ENCODE data around the gene RAB31.
"Not testable (repeated sequence)": the region's sequence is repeated elsewhere in the genome, so short reads cannot be mapped to it uniquely, and the experiment has no call there.

Gene RAB31

DNA sequence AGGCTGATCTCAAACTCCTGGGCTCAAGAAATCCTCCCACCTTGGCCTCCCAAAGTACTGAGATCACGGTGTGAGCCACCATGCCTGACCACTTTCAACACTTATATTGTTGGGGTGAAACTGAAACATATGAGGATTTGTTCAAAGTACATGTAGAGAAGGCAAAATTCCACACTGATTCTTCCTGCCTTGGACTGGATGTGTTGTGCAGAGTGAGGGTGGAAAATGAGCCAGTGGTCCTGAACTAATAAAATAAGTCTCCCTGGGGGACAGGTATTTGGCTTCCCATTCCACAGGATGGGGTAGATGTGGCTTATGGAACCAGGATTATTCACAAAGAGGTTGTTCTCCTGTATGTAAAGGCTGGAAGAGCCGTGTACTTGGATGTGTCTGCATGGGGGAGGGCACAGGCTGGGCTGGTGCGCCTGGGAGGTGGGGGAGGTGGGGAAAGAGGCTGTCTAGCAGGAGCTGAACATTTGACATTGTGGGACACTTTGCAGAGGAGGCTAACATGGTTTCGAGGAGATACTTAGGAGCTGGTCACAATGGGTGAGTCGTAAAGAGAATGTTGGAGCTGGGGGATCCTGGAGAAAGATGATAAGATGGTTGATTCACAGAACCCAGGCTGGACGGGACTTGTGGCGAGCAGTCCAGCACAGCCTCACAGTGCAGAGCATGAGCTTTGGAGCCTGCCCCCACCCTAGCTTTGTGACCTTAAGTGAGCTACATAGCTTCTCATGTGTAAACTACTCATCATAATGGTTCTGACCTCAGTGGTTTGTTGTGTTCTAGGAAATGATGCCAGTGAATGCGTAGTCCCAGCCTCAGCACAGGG is 177.3 kb downstream of the RAB31 start, which contains the start of gene TXNDC2:
TSS of gene TXNDC2 (plus strand) at position 804 of the 835 bp plus-strand sequence. CDS start 708 bp downstream, outside the sequence.
- TF ChIP-seq MYC (IDR thresholded peaks at IDR 0.05; ENCODE audit: low read depth, low read length) (no peak), POLR2A (IDR thresholded peaks at IDR 0.05; ENCODE audit: extremely low read depth, insufficient read length) (no peak)
- TF ChIP-seq, protein P1, sequence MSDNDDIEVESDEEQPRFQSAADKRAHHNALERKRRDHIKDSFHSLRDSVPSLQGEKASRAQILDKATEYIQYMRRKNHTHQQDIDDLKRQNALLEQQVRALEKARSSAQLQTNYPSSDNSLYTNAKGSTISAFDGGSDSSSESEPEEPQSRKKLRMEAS (IDR thresholded peaks at IDR 0.05; ENCODE audit: low read depth, low read length): no peak
- TF ChIP-seq, protein P2, sequence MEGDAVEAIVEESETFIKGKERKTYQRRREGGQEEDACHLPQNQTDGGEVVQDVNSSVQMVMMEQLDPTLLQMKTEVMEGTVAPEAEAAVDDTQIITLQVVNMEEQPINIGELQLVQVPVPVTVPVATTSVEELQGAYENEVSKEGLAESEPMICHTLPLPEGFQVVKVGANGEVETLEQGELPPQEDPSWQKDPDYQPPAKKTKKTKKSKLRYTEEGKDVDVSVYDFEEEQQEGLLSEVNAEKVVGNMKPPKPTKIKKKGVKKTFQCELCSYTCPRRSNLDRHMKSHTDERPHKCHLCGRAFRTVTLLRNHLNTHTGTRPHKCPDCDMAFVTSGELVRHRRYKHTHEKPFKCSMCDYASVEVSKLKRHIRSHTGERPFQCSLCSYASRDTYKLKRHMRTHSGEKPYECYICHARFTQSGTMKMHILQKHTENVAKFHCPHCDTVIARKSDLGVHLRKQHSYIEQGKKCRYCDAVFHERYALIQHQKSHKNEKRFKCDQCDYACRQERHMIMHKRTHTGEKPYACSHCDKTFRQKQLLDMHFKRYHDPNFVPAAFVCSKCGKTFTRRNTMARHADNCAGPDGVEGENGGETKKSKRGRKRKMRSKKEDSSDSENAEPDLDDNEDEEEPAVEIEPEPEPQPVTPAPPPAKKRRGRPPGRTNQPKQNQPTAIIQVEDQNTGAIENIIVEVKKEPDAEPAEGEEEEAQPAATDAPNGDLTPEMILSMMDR (IDR thresholded peaks at IDR 0.05; ENCODE audit: low read depth, low read length): no peak
- DNase-seq (ENCODE audit: low read depth): no peak
- no peak within 1 kb of the TSS for H3K4me3 ChIP-seq (ENCODE audit: low read depth, low read length)

DNA sequence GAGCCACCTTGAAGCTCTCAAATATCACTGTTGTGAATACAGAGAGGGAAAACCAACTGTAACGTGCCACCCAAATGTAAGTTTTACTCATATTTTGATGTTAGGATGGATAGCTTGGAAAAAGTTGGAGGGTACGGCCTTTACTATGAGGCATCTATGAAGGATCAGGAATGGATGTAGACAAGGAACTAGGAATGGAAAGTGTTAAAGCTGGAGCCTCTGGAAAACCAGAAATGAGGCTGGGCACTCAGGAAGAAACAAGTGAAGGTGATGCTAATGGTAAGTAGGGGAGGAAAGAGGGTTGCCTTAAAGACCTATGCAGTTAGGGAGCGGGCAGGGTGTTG is 177.9 kb downstream of the RAB31 start:
- no peak for DNase-seq (ENCODE audit: low read depth)
- TF ChIP-seq POLR2A (IDR thresholded peaks at IDR 0.05; ENCODE audit: extremely low read depth, insufficient read length) (no peak), MYC (IDR thresholded peaks at IDR 0.05; ENCODE audit: low read depth, low read length) (no peak)
- TF ChIP-seq, protein P1 (IDR thresholded peaks at IDR 0.05; ENCODE audit: low read depth, low read length): no peak
- TF ChIP-seq, protein P2 (IDR thresholded peaks at IDR 0.05; ENCODE audit: low read depth, low read length): no peak

DNA sequence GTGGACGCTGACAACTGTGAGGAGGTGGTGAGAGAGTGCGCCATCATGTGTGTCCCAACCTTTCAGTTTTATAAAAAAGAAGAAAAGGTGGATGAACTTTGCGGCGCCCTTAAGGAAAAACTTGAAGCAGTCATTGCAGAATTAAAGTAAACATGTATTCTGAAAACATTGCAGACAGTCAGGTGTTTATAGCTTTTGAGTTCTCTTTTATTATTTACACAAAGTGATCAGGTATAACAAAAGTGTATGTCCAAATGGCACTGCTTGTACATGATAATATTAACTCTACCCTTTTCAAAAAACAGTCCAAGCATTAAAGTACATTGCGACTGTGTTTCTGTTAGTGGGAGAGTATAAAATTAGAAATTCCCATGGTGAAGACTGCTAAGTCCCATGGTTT is 179.9 kb downstream of the RAB31 start:
- no peak overlapping the region for H3K4me3 ChIP-seq (ENCODE audit: low read depth, low read length)
- DNase-seq (ENCODE audit: low read depth): no peak
- TF ChIP-seq, protein P1 (IDR thresholded peaks at IDR 0.05; ENCODE audit: low read depth, low read length): no peak
- TF ChIP-seq, protein P2 (IDR thresholded peaks at IDR 0.05; ENCODE audit: low read depth, low read length): no peak
- TF ChIP-seq POLR2A (IDR thresholded peaks at IDR 0.05; ENCODE audit: extremely low read depth, insufficient read length) (no peak), MYC (IDR thresholded peaks at IDR 0.05; ENCODE audit: low read depth, low read length) (no peak)

More for the DNA sequence above, 177.9 kb downstream of the RAB31 start:
- H3K4me3 ChIP-seq (ENCODE audit: low read depth, low read length): no peak overlapping the region

DNA sequence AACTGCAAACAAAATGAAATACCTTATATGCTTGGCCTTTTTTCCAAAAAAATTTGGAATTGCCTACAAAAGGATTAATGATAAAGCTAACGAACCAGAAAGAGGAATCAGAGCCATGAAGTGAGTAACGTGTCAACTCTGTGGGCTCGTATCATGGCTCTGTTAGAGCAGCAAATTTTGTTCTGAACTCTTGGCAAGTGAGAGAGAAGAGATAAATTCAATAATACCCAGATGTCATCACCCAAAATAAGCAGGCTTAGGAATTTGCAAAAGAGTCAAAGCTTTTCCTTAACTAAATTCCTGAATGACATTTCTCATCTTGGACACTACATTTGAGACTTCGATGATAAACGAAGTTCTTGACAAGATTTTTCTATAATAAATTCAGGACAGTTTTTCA is 182.1 kb downstream of the RAB31 start:
- DNase-seq (ENCODE audit: low read depth): no peak
- TF ChIP-seq MYC (IDR thresholded peaks at IDR 0.05; ENCODE audit: low read depth, low read length) (no peak), POLR2A (IDR thresholded peaks at IDR 0.05; ENCODE audit: extremely low read depth, insufficient read length) (no peak)
- TF ChIP-seq, protein P2 (IDR thresholded peaks at IDR 0.05; ENCODE audit: low read depth, low read length): no peak
- TF ChIP-seq, protein P1 (IDR thresholded peaks at IDR 0.05; ENCODE audit: low read depth, low read length): no peak
- no peak overlapping the region for H3K4me3 ChIP-seq (ENCODE audit: low read depth, low read length)

DNA sequence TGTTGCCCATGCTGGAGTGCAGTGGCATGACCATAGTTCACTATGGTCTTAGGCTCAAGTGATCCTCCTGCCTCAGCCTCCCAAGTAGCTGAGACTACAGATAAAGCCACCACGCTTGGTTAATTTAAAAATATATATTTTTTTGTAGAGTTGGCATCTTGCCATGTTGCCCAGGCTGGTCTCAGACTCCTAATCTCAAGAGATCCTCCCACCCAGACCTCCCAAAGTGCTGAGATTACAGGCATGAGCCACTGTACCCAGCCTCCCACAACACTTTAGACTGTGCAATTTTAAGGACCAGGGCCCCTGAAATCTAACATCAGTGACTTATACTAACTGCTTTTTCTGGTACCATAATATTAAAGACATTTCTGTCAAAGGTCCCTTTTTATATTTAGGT is 182.9 kb downstream of the RAB31 start:
- TF ChIP-seq, protein P2 (IDR thresholded peaks at IDR 0.05; ENCODE audit: low read depth, low read length): no peak
- TF ChIP-seq POLR2A (IDR thresholded peaks at IDR 0.05; ENCODE audit: extremely low read depth, insufficient read length) (no peak), MYC (IDR thresholded peaks at IDR 0.05; ENCODE audit: low read depth, low read length) (no peak)
- TF ChIP-seq, protein P1 (IDR thresholded peaks at IDR 0.05; ENCODE audit: low read depth, low read length): no peak
- H3K4me3 ChIP-seq (ENCODE audit: low read depth, low read length): no peak overlapping the region
- no peak for DNase-seq (ENCODE audit: low read depth)

DNA sequence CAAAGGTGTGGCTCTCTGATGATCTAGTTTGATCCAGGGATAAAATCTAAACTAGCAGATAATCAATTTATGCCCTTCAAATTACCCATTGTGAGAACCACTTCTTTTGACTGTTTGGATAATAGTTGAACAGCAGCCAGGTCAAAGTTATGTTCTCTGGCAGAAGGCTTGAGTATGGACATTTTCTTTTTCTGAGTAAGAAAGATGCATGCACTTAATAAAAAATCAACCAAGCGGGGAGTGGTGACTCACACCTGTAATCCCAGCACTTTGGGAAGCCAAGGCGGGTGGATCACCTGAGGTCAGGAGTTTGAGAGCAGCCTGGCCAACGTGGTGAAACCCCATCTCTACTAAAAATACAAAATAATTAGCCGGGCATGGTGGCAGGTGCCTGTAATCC is 183.4 kb downstream of the RAB31 start:
- DNase-seq (ENCODE audit: low read depth): not testable (repeated sequence)

More for the DNA sequence above, 183.4 kb downstream of the RAB31 start:
- H3K4me3 ChIP-seq (ENCODE audit: low read depth, low read length): not testable (repeated sequence)
